ENCODE results near the gene ARFIP2. TPM values are rescaled to one million over a fixed set of nuclear protein-coding genes. Genes with fewer than 3 reads are reported as not detected.
A peak's percentile ranks its signal among the peaks of the same experiment; 100 is the strongest.

Gene ARFIP2
- total and polyA plus RNA-seq, 7 donors: 8.4 to 31.3 (median 19.4) TPM

GRCh38 chr11:6452219-6452618, 28.9 kb downstream of the ARFIP2 start:
- intact Hi-C loops (cut with DNase I): no loop called here
- Histone ChIP-seq H3K27ac (no peak overlapping the region), H3K27me3 (ENCODE audit: insufficient read depth in 3 of 3, low read length in 2 of 3) (no peaks in the 10 kb centered on the region), H3K4me3 (no peak overlapping the region), H3K9me3 (no peaks in the 10 kb centered on the region), H3K4me1 (peaks cover 11% of the 10 kb centered on the region), H3K36me3 (ENCODE audit: insufficient read depth in 1 of 2, low read depth in 1 of 2) (peaks cover 10 to 88% of the 10 kb centered on the region in 2 donors)
- 85 to 90% (median 88%) methylated on average over 3 of the region's 3 CpGs for WGBS, 3 donors
- no peak for DNase-seq
- TF ChIP-seq CTCF (IDR thresholded peaks at IDR 0.05): no peak
- ATAC-seq: no peak

- no peak overlapping the region for H3K4me3 ChIP-seq
- DNase-seq (no peak), ATAC-seq (no peak)
- peaks cover 7 to 54% of the 10 kb centered on the region in 2 donors for H3K36me3 ChIP-seq (ENCODE audit: insufficient read depth in 1 of 2, low read depth in 1 of 2)
- H3K27me3 ChIP-seq (ENCODE audit: insufficient read depth in 3 of 3, low read length in 2 of 3): no peaks in the 10 kb centered on the region
- no peaks in the 10 kb centered on the region for H3K4me1 ChIP-seq
- H3K9me3 ChIP-seq: no peaks in the 10 kb centered on the region
- no peak for TF ChIP-seq CTCF (IDR thresholded peaks at IDR 0.05)
- WGBS, 3 donors: 91 to 95% (median 94%) methylated on average over 3 of the region's 3 CpGs
- intact Hi-C loops (cut with DNase I): no loop called here
- H3K27ac ChIP-seq: no peak overlapping the region
Observed at GRCh38 chr11:6448574-6448973, 32.6 kb downstream of the ARFIP2 start.

GRCh38 chr11:6443269-6444003, 37.7 kb downstream of the ARFIP2 start:
- H3K9me3 ChIP-seq: no peaks in the 10 kb centered on the region
- 32 to 33% (median 32%) methylated on average over 5 of the region's 5 CpGs for WGBS, 3 donors
- H3K4me1 ChIP-seq: no peaks in the 10 kb centered on the region
- no peak overlapping the region for H3K27ac ChIP-seq
- H3K4me3 ChIP-seq: no peak overlapping the region
- DNase-seq: peak; percentile 54 to 66
- intact Hi-C loops (cut with DNase I): loop anchor here (1.0 to 2.0 kb wide), 2 partner anchors 63 to 64 kb away; no protein-coding TSS in a partner anchor
- ATAC-seq: peak; percentile 79 to 92 (median 84)
- no peaks in the 10 kb centered on the region for H3K27me3 ChIP-seq (ENCODE audit: insufficient read depth in 3 of 3, low read length in 2 of 3)
- peaks cover 0 to 11% of the 10 kb centered on the region in 2 donors for H3K36me3 ChIP-seq (ENCODE audit: insufficient read depth in 1 of 2, low read depth in 1 of 2)
- TF ChIP-seq CTCF (IDR thresholded peaks at IDR 0.05): peak; percentile 75

GRCh38 chr11:6442441-6442840, 38.7 kb downstream of the ARFIP2 start:
- ATAC-seq: no peak
- intact Hi-C loops (cut with DNase I): loop anchor here in 1 of 2 donors (2.0 kb wide), 1 partner anchor 62 kb away; no protein-coding TSS in a partner anchor

More at GRCh38 chr11:6442441-6442840, 38.7 kb downstream of the ARFIP2 start:
- Histone ChIP-seq H3K4me3 (no peak overlapping the region), H3K4me1 (no peaks in the 10 kb centered on the region), H3K36me3 (ENCODE audit: insufficient read depth in 1 of 2, low read depth in 1 of 2) (peaks cover 0 to 3% of the 10 kb centered on the region in 2 donors), H3K9me3 (no peaks in the 10 kb centered on the region), H3K27ac (no peak overlapping the region), H3K27me3 (ENCODE audit: insufficient read depth in 3 of 3, low read length in 2 of 3) (no peaks in the 10 kb centered on the region)
- WGBS, 3 donors: 83 to 90% (median 89%) methylated on average over 4 of the region's 4 CpGs
- TF ChIP-seq CTCF (IDR thresholded peaks at IDR 0.05): no peak
- no peak for DNase-seq
